ENCODE results near the gene CLTCL1. TPM values are rescaled to one million over a fixed set of nuclear protein-coding genes. Genes with fewer than 3 reads are reported as not detected.

The CLTCL1 gene
- total RNA-seq, 4 donors from 2014 or later, result 1.0 to 20.5 (median 11.4) TPM

DNA sequence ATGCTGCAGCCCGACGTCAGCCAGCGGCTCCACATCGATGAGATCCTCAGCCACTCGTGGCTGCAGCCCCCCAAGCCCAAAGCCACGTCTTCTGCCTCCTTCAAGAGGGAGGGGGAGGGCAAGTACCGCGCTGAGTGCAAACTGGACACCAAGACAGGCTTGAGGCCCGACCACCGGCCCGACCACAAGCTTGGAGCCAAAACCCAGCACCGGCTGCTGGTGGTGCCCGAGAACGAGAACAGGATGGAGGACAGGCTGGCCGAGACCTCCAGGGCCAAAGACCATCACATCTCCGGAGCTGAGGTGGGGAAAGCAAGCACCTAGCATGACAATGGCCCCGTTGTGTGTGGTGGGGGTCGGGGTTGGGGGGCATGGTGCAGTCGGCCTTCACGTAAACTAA is 159.4 kb downstream of the CLTCL1 start:
- DNase-seq, result no peak
- Histone ChIP-seq H3K27me3 (no peaks in the 10 kb centered on the region), H3K4me1 (no peaks in the 10 kb centered on the region), H3K9me3 (no peaks in the 10 kb centered on the region), H3K27ac (no peak overlapping the region), H3K36me3 (no peaks in the 10 kb centered on the region), H3K4me3 (no peak overlapping the region)
- intact Hi-C loops (cut with DNase I; ENCODE audit: low total_unique reads), result no loop called here
- no peak for TF ChIP-seq POLR2A (IDR thresholded peaks at IDR 0.05)
- TF ChIP-seq, protein P1, sequence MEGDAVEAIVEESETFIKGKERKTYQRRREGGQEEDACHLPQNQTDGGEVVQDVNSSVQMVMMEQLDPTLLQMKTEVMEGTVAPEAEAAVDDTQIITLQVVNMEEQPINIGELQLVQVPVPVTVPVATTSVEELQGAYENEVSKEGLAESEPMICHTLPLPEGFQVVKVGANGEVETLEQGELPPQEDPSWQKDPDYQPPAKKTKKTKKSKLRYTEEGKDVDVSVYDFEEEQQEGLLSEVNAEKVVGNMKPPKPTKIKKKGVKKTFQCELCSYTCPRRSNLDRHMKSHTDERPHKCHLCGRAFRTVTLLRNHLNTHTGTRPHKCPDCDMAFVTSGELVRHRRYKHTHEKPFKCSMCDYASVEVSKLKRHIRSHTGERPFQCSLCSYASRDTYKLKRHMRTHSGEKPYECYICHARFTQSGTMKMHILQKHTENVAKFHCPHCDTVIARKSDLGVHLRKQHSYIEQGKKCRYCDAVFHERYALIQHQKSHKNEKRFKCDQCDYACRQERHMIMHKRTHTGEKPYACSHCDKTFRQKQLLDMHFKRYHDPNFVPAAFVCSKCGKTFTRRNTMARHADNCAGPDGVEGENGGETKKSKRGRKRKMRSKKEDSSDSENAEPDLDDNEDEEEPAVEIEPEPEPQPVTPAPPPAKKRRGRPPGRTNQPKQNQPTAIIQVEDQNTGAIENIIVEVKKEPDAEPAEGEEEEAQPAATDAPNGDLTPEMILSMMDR (IDR thresholded peaks at IDR 0.05), result no peak

DNA sequence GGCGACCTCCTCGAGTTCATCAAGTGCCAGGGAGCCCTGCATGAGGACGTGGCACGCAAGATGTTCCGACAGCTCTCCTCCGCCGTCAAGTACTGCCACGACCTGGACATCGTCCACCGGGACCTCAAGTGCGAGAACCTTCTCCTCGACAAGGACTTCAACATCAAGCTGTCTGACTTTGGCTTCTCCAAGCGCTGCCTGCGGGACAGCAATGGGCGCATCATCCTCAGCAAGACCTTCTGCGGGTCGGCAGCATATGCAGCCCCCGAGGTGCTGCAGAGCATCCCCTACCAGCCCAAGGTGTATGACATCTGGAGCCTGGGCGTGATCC is 159.9 kb downstream of the CLTCL1 start:
- Histone ChIP-seq H3K36me3 (no peaks in the 10 kb centered on the region), H3K27me3 (no peaks in the 10 kb centered on the region), H3K4me3 (no peak overlapping the region), H3K4me1 (no peaks in the 10 kb centered on the region), H3K27ac (no peak overlapping the region), H3K9me3 (no peaks in the 10 kb centered on the region)
- intact Hi-C loops (cut with DNase I; ENCODE audit: low total_unique reads), result no loop called here
- no peak for DNase-seq
- TF ChIP-seq, protein P1 (IDR thresholded peaks at IDR 0.05), result no peak
- no peak for TF ChIP-seq POLR2A (IDR thresholded peaks at IDR 0.05)

DNA sequence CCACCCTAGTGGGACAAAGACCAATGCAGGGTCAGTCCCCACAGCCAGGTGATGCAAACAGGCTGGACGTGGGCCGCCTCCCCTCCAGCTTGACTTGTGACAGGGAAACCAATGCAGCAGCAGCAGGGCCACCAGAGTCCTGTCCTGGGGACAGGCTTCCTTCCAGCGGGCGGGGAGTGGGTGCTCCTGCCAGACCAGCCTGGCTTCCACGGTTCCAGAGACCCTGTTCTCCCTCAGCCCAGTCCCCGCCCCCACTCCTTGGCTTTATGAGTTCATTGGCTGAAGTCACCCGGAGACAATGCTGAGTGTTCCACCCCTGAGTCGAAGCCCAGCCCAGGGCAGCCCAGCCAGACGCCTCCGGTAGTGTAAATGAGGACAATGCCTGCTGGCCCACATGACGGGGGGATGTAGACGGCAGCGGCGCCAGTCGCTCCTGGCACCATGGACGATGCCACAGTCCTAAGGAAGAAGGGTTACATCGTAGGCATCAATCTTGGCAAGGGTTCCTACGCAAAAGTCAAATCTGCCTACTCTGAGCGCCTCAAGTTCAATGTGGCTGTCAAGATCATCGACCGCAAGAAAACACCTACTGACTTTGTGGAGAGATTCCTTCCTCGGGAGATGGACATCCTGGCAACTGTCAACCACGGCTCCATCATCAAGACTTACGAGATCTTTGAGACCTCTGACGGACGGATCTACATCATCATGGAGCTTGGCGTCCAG is 160.4 kb downstream of the CLTCL1 start, which contains the start of gene TSSK2:
TSSK2 (plus strand) TSS at position 350 of the 726 bp plus-strand sequence; CDS start at position 442, 92 bp downstream.
- H3K27ac ChIP-seq, result no peak within 1 kb of the TSS
- H3K4me3 ChIP-seq, result no peak within 1 kb of the TSS
- TF ChIP-seq, protein P1 (IDR thresholded peaks at IDR 0.05), result no peak
- no peak for TF ChIP-seq POLR2A (IDR thresholded peaks at IDR 0.05)
- no peak for DNase-seq
- no peaks in the 10 kb centered on the region for H3K27me3 ChIP-seq
- no peaks in the 10 kb centered on the region for H3K4me1 ChIP-seq
- no peaks in the 10 kb centered on the region for H3K9me3 ChIP-seq
- intact Hi-C loops (cut with DNase I; ENCODE audit: low total_unique reads), result no loop called here
- no peaks in the 10 kb centered on the region for H3K36me3 ChIP-seq

DNA sequence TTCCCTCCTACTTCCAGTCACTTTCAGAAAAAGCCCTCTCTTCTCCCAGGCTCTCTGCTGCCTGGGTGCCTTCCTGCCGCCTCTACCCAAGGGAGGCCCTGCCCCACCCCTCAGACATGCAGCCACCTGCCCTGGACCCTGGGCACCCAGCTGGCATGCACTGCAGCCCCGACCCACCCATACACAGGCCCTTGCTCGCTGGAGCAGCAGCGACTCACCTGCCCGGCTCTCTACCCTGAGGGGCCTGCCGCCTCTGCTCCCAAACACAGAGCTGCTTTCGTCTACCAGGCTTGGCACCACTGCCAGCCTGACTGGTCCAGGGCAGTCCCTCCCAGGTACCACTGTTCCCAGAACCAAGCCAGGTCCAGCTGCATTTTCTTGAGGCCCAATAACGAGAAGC is 161.6 kb downstream of the CLTCL1 start:
- Histone ChIP-seq H3K4me3 (no peak overlapping the region), H3K4me1 (no peaks in the 10 kb centered on the region), H3K36me3 (no peaks in the 10 kb centered on the region), H3K27me3 (no peaks in the 10 kb centered on the region), H3K9me3 (no peaks in the 10 kb centered on the region), H3K27ac (no peak overlapping the region)
- TF ChIP-seq, protein P1 (IDR thresholded peaks at IDR 0.05), result no peak
- TF ChIP-seq POLR2A (IDR thresholded peaks at IDR 0.05), result no peak
- no peak for DNase-seq
- intact Hi-C loops (cut with DNase I; ENCODE audit: low total_unique reads), result no loop called here

Small RNA genes lying within 50 kb of the gene (small RNA-seq; reads per million reads assigned to genes)
- gene AC000081.1, result not detected
- gene RF00398, result not detected

Other genes with a start within 250 kb of the CLTCL1 start
- gene DGCR2, start 169.3 kb downstream of the CLTCL1 start, total RNA-seq, result 10 to 100 TPM; 18.2 to 88.9 (median 47.6) TPM
- gene TSSK2, start 160.4 kb downstream of the CLTCL1 start, total RNA-seq, result under 1 TPM in 1 of 4 donors, not detected in 3; 0.30 TPM
- 10 to 100 TPM in 3 of 4 donors, 1 to 10 TPM in 1; 7.4 to 14.6 (median 12.3) TPM for gene ESS2, start 147.1 kb downstream of the CLTCL1 start, total RNA-seq
- gene GSC2, start 141.4 kb downstream of the CLTCL1 start, total RNA-seq, result not detected
- 10 to 100 TPM in 3 of 4 donors, 1 to 10 TPM in 1; 4.7 to 42.7 (median 27.3) TPM for gene SLC25A1, start 113.0 kb downstream of the CLTCL1 start, total RNA-seq
- gene HIRA, start 140.0 kb upstream of the CLTCL1 start, total RNA-seq, result 10 to 100 TPM in 2 of 4 donors, 1 to 10 TPM in 1, under 1 TPM in 1; 0.29 to 32.1 (median 11.7) TPM
- gene MRPL40, start 140.8 kb upstream of the CLTCL1 start, total RNA-seq, result 10 to 100 TPM in 3 of 4 donors, 1 to 10 TPM in 1; 5.0 to 20.4 (median 12.3) TPM
- 100 to 1,000 TPM in 1 of 4 donors, 10 to 100 TPM in 3; 38.4 to 112 (median 47.8) TPM for gene C22orf39, start 156.0 kb upstream of the CLTCL1 start, total RNA-seq
- 10 to 100 TPM; 30.5 to 55.0 (median 45.7) TPM for gene UFD1, start 187.5 kb upstream of the CLTCL1 start, total RNA-seq
- gene CDC45, start 188.2 kb upstream of the CLTCL1 start, total RNA-seq, result 10 to 100 TPM in 1 of 4 donors, not detected in 3; 11.7 TPM
- 100 to 1,000 TPM in 3 of 4 donors, 10 to 100 TPM in 1; 65.7 to 671 (median 224) TPM for gene CLDN5, start 232.7 kb upstream of the CLTCL1 start, total RNA-seq